HG02852 (cell line): ENCODE measurements around the gene C1QL4.
"Not testable (repeated sequence)": the region's sequence is repeated elsewhere in the genome, so short reads cannot be mapped to it uniquely, and the experiment has no call there.

Experiments
- ATAC-seq: cut with Tn5 transposase; IDR thresholded peaks from one replicate; pipeline ENCODE4 v1.9.1; 2021; ENCODE audit warnings: mild to moderate bottlenecking, moderate library complexity; ENCODE audit not compliant: unreplicated experiment

C1QL4 gene

GRCh38 chr12:49282740-49283375 lies 54.1 kb downstream of the C1QL4 start:
- not testable (repeated sequence) for ATAC-seq
